Upper lobe of right lung (tissue), 1 donor: Measurements from ENCODE around the gene TRABD2B. TPM values are rescaled to one million over a fixed set of nuclear protein-coding genes. Genes with fewer than 3 reads are reported as not detected.

ENCODE experiments used
- ATAC-seq: fragments of 200-7000 bp; cut with Tn5 transposase; one replicate; pipeline ENCODE4 v1.9.1; 2020; ENCODE audit warnings: mild to moderate bottlenecking, moderate library complexity
- DNase-seq: peaks from one replicate; pipeline ENCODE4 v3.0.0-alpha.2; 2020
- H3K27ac ChIP-seq: fragments of 200-600 bp; one replicate; pipeline ENCODE4 v1.8.0; 2022
- H3K27me3 ChIP-seq: fragments of 200-600 bp; one replicate; pipeline ENCODE4 v1.8.0; 2022; ENCODE audit warnings: mild to moderate bottlenecking
- H3K36me3 ChIP-seq: fragments of 200-600 bp; one replicate; pipeline ENCODE4 v1.8.0; 2022
- H3K4me1 ChIP-seq: fragments of 200-600 bp; one replicate; pipeline ENCODE4 v1.8.0; 2022
- H3K4me3 ChIP-seq: fragments of 200-600 bp; one replicate; pipeline ENCODE4 v1.8.0; 2022; ENCODE audit warnings: mild to moderate bottlenecking
- H3K9me3 ChIP-seq: fragments of 200-600 bp; one replicate; pipeline ENCODE4 v1.8.0; 2022
- intact Hi-C: fragments of 100-400 bp; cut with DNase I; formaldehyde crosslinking; loops from one replicate; pipeline ENCODE4 v1.11.0; 2022
- total RNA-seq: library from RNA; stranded (reverse); fragmentation: NEBNext Ultra II Directional; extraction: Animal tissue kit (Norgen Biotek cat#: 25700); gene quantifications from one replicate; pipeline ENCODE4 v1.2.1, GENCODE V29; 2021
- TF ChIP-seq, protein P1 (sequence below): fragments of 200-600 bp; IDR thresholded peaks from one replicate; pipeline ENCODE4 v1.8.0; 2022; ENCODE audit warnings: antibody characterized with exemption
- donor health status: DM: no; HTN: yes; CAD: no; lungs with severe emphysema.

The TRABD2B gene
- total RNA-seq, 1 donor from 2014 or later: 1.2 TPM

GRCh38 chr1:48005253-48006117 is 8.3 kb upstream of the TRABD2B start:
- H3K27me3 ChIP-seq: peaks cover 2% of the 10 kb centered on the region
- ATAC-seq: peak; percentile 7
- intact Hi-C loops: no loop called here
- H3K9me3 ChIP-seq: no peaks in the 10 kb centered on the region
- TF ChIP-seq, protein P1, sequence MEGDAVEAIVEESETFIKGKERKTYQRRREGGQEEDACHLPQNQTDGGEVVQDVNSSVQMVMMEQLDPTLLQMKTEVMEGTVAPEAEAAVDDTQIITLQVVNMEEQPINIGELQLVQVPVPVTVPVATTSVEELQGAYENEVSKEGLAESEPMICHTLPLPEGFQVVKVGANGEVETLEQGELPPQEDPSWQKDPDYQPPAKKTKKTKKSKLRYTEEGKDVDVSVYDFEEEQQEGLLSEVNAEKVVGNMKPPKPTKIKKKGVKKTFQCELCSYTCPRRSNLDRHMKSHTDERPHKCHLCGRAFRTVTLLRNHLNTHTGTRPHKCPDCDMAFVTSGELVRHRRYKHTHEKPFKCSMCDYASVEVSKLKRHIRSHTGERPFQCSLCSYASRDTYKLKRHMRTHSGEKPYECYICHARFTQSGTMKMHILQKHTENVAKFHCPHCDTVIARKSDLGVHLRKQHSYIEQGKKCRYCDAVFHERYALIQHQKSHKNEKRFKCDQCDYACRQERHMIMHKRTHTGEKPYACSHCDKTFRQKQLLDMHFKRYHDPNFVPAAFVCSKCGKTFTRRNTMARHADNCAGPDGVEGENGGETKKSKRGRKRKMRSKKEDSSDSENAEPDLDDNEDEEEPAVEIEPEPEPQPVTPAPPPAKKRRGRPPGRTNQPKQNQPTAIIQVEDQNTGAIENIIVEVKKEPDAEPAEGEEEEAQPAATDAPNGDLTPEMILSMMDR: no peak
- H3K4me1 ChIP-seq: no peaks in the 10 kb centered on the region
- no peaks in the 10 kb centered on the region for H3K36me3 ChIP-seq
- no peak overlapping the region for H3K27ac ChIP-seq
- no peak overlapping the region for H3K4me3 ChIP-seq
- no peak for DNase-seq

- Histone ChIP-seq H3K4me3 (no peak overlapping the region), H3K4me1 (no peaks in the 10 kb centered on the region), H3K27me3 (peaks cover 9% of the 10 kb centered on the region), H3K9me3 (no peaks in the 10 kb centered on the region), H3K36me3 (no peaks in the 10 kb centered on the region), H3K27ac (no peak overlapping the region)
- TF ChIP-seq, protein P1: no peak
- intact Hi-C loops: no loop called here
- DNase-seq: no peak
- ATAC-seq: no peak
Observed at GRCh38 chr1:48003741-48004531, 6.8 kb upstream of the TRABD2B start.

- no peaks in the 10 kb centered on the region for H3K36me3 ChIP-seq
- ATAC-seq (no peak), DNase-seq (no peak)
- H3K4me1 ChIP-seq: no peaks in the 10 kb centered on the region
- peaks cover 20% of the 10 kb centered on the region for H3K27me3 ChIP-seq
- no peak overlapping the region for H3K4me3 ChIP-seq
- H3K27ac ChIP-seq: no peak overlapping the region
- H3K9me3 ChIP-seq: no peaks in the 10 kb centered on the region
- intact Hi-C loops: no loop called here
- TF ChIP-seq, protein P1: no peak
Observed at GRCh38 chr1:48002142-48002541, 5.0 kb upstream of the TRABD2B start.

GRCh38 chr1:48001696-48002095 is 4.5 kb upstream of the TRABD2B start:
- no peak for DNase-seq
- no peak for ATAC-seq
- intact Hi-C loops: no loop called here
- Histone ChIP-seq H3K27ac (no peak overlapping the region), H3K4me1 (peaks cover 3% of the 10 kb centered on the region), H3K9me3 (no peaks in the 10 kb centered on the region), H3K36me3 (no peaks in the 10 kb centered on the region), H3K27me3 (peaks cover 24% of the 10 kb centered on the region), H3K4me3 (no peak overlapping the region)
- TF ChIP-seq, protein P1: no peak

GRCh38 chr1:48000883-48001282 is 3.7 kb upstream of the TRABD2B start:
- intact Hi-C loops: no loop called here
- no peak overlapping the region for H3K27ac ChIP-seq

More at GRCh38 chr1:48000883-48001282, 3.7 kb upstream of the TRABD2B start:
- no peaks in the 10 kb centered on the region for H3K9me3 ChIP-seq
- no peaks in the 10 kb centered on the region for H3K36me3 ChIP-seq
- TF ChIP-seq, protein P1: no peak
- H3K4me3 ChIP-seq: no peak overlapping the region
- no peak for ATAC-seq
- peaks cover 24% of the 10 kb centered on the region for H3K27me3 ChIP-seq
- DNase-seq: no peak
- peaks cover 4% of the 10 kb centered on the region for H3K4me1 ChIP-seq
